GM21515 (cell line): ENCODE measurements around the gene GCC1.

Experiments
- ATAC-seq: cut with Tn5 transposase; IDR thresholded peaks from one replicate; pipeline ENCODE4 v1.9.1; 2021; ENCODE audit not compliant: unreplicated experiment

Gene GCC1

GRCh38 chr7:127539116-127539515 is 46.3 kb downstream of the GCC1 start:
- ATAC-seq = no peak

- ATAC-seq = no peak
Observed at GRCh38 chr7:127536741-127537140, 48.7 kb downstream of the GCC1 start.

- no peak for ATAC-seq
Observed at GRCh38 chr7:127536394-127536691, 49.1 kb downstream of the GCC1 start.

GRCh38 chr7:127535546-127536393 is 49.6 kb downstream of the GCC1 start:
- ATAC-seq = no peak

GRCh38 chr7:127534636-127535035 is 50.8 kb downstream of the GCC1 start:
- no peak for ATAC-seq

GRCh38 chr7:127532736-127533135 is 52.7 kb downstream of the GCC1 start:
- ATAC-seq = no peak

GRCh38 chr7:127532151-127532550 is 53.2 kb downstream of the GCC1 start:
- no peak for ATAC-seq
